GM18505 (cell line): ENCODE results near the gene OXCT1.

Source experiments
- ATAC-seq: cut with Tn5 transposase; IDR thresholded peaks from one replicate; pipeline ENCODE4 v1.9.1; 2021; ENCODE audit not compliant: unreplicated experiment
- POLR2A ChIP-seq: IDR thresholded peaks from 4 replicates; pipeline ENCODE4 v1.6.1; 2011; ENCODE audit warnings: borderline replicate concordance; ENCODE audit not compliant: insufficient read depth, insufficient read length; ENCODE audit errors: extremely low read depth

OXCT1 gene

DNA sequence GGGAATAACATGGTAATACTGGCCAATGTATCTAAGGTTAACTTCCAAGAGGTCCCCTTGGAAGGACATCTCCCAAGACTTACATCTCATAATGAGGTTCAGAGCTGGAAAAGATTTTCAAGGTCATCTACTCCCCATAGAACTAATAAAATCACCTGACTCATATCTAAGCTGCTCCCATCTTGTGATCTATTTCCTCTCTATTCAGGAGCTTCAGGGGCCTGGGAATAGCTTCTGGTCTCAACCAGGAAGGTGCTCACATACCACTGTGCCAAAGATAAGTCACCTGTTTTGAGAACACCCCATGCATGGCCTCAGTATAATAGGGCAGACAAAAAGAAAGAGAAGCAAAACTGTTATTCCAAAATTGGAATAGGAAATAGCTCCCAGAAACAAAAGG lies 74.2 kb downstream of the OXCT1 start:
- ATAC-seq: no peak
- no peak for TF ChIP-seq POLR2A

DNA sequence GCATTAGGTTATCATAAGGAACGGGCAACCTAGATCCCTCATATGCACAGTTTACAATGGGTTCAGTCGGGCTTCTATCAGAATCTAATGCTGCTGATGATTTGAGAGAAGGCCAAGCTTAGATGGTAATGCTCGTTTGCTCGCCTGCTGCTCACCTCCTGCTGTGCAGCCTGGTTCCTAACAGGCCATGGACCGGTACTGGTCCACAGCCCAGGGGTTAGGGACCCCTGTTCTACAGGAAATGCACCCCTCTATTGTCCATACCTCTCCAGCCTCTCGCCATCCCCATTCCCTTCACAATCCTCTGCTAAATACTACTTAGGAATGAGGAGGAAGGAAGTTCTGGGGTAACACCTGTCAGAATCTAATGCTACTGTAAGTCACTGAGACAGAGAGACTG lies 75.1 kb downstream of the OXCT1 start:
- ATAC-seq: no peak
- TF ChIP-seq POLR2A: no peak

DNA sequence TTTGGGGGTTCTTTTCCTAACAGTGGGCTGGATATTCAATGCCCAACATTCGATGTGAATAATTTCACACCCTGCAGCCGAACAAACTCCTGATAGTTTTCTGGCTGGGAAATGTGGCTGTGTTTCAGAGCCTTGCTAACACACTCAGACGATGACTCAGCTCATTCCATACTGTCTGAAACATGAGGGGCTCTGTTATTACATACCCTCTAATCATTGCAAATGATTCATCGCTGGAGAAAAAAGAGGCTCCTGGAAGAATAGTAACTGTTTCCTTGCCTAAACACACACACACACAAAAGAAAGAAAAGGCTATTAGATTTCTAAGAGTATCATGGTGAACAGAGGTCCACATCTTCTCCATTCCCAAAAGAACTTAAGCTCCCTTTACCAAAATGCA lies 75.8 kb downstream of the OXCT1 start:
- no peak for ATAC-seq

DNA sequence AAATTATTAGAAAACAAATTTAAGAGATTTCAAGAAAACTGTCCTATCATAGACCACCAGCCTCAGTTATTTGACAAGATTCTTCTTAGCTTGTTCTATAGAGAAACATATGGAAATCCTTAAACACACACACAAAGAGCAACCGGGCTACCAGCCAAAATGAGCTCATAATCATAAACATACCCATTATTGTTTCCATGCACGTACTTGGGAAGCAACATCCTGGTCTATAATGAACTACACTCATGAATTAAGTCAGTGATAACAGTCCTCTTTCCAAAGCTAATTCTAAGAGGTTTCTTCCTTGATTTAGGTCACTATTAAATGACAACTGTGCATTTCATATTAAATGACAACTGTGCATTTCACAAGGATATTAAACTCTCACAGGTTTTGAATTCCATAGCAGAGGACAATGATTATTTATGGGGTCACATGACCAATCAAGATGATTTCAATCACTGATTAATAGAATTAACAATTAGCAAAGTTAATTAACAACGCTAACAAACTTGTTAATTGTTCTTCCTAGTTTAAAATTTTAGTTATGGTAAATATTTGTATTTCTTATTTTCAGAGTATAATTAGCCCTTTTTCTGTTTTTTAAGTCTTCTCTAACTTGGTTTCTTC lies 77.0 kb downstream of the OXCT1 start:
- ATAC-seq: no peak

More for the DNA sequence above, 75.8 kb downstream of the OXCT1 start:
- no peak for TF ChIP-seq POLR2A

DNA sequence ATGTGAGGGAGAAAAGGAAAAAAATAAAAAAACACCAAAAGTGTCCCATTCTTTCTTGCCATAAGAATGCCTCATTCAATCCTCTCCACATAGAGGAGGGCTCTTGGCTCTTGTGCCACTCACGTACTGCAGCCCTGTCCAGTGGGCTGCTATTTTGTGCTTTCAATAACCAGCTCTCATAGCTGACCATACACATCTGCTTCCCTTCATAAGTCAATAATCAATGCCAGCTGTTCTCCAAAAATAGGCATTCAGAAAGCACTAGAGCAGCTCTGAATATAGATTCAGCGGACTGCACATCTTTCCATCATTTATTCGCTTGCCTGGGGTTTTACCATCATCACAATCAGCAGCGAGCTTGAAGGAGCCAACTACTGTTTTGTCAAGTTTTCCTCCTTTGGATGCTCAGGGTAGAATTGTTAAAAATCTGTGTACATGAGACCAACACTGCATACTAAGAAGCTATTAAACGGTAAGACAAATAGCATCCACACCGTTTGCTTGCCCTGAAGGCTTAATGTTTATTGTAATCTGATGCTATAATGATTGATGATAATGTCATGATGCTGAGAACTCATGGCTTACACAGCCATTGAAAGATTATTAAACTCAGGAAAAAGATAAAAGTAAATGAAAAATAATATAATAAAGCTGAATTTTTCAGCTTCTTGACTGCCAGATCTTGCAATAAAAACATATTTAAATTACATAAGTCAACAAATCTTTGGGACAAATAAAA lies 80.0 kb downstream of the OXCT1 start:
- TF ChIP-seq POLR2A: no peak
- ATAC-seq: no peak

More for the DNA sequence above, 77.0 kb downstream of the OXCT1 start:
- no peak for TF ChIP-seq POLR2A

DNA sequence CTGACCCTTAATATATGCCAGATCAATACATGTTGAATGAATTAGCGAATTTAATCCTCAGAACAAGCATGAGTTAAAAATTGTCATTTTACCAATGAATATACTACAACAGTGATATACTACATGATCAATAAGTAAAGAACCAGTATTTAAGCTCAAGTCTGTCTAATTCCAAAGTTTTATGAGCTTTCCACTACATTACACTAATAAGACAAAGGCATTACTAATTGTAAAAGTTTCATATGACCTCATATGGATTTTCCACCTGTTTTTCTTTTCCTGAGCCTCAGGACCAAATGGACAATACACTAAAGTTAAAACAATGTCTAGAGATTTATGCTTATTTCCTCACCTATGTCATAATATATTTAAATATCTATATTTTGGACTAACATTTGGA lies 80.8 kb downstream of the OXCT1 start:
- no peak for ATAC-seq
- TF ChIP-seq POLR2A: no peak

DNA sequence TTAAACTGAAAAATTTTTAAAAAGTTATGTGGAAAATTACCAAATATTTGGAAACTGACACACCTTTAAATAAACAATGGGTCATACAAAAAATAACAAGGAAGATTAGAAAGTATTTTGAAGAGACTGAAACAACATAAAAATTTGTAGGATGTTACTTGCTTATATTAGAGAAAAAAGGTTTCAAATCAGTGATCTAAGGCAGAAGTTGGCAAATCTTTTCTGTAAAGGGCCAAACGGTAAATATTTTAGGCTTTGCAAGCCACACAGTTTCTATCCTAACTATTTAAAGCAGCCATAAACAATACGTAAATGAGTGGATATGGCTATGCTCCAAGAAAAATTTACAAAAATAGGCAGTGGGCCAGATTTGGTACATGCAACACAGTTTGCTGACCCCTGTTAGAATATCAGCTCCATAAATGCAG lies 81.3 kb downstream of the OXCT1 start:
- ATAC-seq: no peak
- TF ChIP-seq POLR2A: no peak

DNA sequence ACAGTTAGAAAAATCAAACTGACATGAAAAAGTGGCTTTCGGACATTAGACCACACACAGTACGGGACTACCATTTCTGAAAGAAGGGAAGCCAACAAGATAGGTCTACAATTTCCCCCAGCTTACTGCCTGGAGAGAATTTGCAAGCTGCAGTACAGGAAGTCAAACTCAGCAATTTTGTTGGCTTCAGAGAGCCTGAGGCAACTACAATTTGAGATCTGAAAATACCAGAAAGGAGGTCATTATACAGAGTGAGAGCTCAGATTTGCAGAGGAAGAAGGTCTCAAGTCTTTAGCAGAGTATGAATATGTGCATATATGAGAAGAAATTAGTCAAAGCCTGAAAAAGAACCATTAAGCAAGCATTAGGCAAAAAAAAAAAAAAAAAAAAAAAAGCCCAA lies 83.0 kb downstream of the OXCT1 start:
- no peak for ATAC-seq
- TF ChIP-seq POLR2A: no peak

DNA sequence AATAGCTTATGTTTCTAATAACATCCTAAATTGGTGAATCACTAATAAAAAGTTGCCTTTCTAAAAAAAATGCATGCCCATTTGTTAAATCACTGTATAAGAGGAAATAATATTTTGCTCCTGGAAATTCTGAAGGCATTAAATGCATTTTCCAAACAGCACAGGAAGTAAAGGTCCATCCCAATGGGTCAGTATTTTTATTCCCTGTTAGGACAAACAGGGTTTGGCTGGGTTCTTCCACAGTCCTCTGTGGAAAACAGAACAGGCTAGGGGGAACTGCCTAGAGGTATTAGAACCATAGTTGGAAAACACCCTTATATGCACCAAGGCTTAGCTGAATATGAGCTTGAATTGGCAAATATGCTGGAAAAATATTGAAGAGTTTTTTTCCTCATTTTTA lies 85.2 kb downstream of the OXCT1 start:
- ATAC-seq: no peak
- TF ChIP-seq POLR2A: no peak

DNA sequence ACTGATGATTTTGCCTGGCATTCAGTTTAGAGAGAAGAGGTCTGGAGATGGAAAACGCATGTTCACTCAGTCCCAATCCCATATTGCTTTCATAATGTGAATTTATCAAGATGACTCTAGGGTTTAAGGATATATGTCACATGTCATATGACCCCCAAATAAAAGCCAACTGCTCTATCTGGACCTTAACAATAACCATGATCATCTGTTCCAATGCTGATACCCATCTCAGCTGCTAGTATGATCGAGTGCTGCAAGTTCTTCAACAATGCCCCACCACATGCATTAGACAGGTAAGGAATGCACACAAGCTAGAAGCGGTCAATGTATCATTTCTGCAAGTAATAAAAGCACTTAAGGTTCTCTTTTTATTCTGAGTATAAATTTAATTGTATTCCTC lies 91.8 kb downstream of the OXCT1 start:
- no peak for TF ChIP-seq POLR2A
- no peak for ATAC-seq

DNA sequence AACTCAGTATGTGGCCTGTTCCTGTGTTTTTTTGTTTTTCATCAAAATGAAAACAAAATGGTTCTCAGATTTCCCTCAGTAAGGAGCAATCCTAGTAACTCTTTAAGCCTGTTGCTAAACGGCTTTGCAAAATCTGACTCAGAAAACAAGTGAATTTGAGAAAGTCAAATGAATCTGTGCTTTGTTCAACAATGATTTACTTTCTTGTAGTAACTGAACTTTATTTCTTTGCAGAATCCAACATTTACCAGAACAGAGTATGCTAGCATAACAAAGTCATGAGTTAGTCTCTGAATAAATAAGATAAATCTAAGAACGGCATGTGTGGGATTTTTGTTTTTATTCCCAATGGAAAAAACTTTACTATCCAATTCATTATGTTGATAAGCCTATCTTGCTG lies 93.8 kb downstream of the OXCT1 start:
- ATAC-seq: no peak
- TF ChIP-seq POLR2A: no peak

DNA sequence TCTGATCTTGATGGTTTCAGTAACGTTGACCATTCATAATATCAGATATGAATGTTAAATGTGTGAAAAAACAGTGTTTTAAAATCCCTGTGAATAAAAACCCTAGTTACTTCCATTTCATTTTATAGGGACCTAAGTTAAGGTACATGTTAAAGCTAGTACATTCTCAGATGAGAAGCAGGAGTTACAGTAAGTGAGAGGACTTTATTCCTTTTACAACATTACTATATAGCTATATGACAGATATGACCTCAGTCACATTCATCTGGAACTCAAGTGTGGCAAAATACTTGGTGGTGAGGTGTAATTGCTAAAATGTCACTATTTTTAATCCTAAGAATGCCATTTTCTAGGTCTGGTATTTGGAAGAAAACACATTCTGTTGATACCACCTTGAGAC lies 96.4 kb downstream of the OXCT1 start:
- no peak for TF ChIP-seq POLR2A
- ATAC-seq: no peak

DNA sequence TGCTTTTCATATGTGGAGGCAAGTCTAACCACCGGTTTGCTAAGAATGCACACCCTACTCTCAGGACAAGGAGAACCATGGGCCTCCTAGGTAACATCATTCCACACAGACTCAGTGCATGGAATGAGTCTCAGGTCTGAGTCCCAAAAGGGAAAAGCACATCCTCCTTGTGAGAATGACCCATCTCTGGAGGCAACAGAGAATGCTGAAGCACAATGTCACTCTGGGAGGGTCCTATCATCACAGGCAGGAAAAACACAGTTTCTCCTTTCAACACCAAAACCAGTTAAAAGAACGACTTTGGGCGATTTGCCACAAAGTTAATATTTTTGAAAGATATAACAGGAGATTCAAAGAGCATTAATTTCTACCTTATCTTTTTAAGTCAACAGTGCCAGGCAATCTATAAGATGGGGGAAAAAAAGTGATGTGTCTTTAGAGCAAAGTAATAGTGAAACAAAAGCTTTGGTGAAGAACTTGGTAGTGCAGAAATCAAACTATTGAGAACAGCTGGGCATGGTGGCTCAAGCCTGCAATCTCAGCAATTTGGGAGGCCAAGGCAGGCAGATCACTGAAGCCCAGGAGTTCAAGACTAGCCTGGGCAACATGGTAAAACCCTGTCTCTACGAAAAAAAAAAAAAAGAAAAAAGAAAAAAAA lies 97.3 kb downstream of the OXCT1 start:
- peak; percentile 42 for ATAC-seq
- no peak for TF ChIP-seq POLR2A

DNA sequence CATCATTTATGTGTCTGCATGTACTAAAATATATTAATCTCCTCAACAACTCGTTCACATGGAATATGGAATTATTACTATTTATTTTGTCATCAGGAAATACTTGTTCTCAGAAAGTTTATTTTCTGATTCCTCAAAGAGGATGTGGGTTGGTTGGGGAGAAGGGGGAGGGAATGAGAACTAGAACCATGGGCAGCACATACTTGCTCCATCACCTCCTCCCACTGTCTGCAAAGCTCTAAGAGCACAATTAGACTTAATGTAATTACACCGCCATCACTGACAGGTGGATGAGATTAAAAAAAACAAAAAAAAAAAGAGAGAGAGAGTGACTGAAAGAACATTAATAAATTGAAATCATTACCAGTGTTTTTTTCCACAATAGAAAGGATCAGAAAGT lies 98.2 kb downstream of the OXCT1 start:
- ATAC-seq: peak; percentile 29
- TF ChIP-seq POLR2A: no peak
